ENCODE data around the gene STAT2.

GRCh38 chr12:56374726-56375597, 15.1 kb upstream of the STAT2 start:
- TF ChIP-seq ZNF622 (IDR thresholded peaks at IDR 0.05) (no peak), CTCF (IDR thresholded peaks at IDR 0.05 in 2 of 3, conservative IDR thresholded peaks at IDR 0.05 in 1 of 3; ENCODE audit: control insufficient read depth in 2 of 3, extremely low read depth in 1 of 3, insufficient read depth in 1 of 3, low read depth in 3 of 3, low read length in 3 of 3) (no peak), MXI1 (IDR thresholded peaks at IDR 0.05; ENCODE audit: low read depth, low read length) (no peak), REST (IDR thresholded peaks at IDR 0.05; ENCODE audit: low read depth, low read length) (no peak)
- TF ChIP-seq, protein P1, sequence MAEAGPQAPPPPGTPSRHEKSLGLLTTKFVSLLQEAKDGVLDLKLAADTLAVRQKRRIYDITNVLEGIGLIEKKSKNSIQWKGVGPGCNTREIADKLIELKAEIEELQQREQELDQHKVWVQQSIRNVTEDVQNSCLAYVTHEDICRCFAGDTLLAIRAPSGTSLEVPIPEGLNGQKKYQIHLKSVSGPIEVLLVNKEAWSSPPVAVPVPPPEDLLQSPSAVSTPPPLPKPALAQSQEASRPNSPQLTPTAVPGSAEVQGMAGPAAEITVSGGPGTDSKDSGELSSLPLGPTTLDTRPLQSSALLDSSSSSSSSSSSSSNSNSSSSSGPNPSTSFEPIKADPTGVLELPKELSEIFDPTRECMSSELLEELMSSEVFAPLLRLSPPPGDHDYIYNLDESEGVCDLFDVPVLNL (IDR thresholded peaks at IDR 0.05; ENCODE audit: low read depth, low read length), result no peak

Measured in GM12878 (cell line).